ENCODE results near the gene ACKR4.

- TF ChIP-seq CTCF (IDR thresholded peaks at IDR 0.05; ENCODE audit: borderline replicate concordance, extremely low read depth, low read length, poor library complexity, severe bottlenecking), result no peak
- no peak for TF ChIP-seq EZH2 (IDR thresholded peaks at IDR 0.05; ENCODE audit: borderline replicate concordance, low read depth, low read length, severe bottlenecking)
These were observed 2.1 kb upstream of the ACKR4 start for GRCh38 chr3:132595014-132595413.

Measured in DND-41 (cell line).